ENCODE data around the gene C1GALT1. TPM values are rescaled to one million over a fixed set of nuclear protein-coding genes. Genes with fewer than 3 reads are reported as not detected.

The C1GALT1 gene
- total RNA-seq, 1 donor = 90.0 TPM

DNA sequence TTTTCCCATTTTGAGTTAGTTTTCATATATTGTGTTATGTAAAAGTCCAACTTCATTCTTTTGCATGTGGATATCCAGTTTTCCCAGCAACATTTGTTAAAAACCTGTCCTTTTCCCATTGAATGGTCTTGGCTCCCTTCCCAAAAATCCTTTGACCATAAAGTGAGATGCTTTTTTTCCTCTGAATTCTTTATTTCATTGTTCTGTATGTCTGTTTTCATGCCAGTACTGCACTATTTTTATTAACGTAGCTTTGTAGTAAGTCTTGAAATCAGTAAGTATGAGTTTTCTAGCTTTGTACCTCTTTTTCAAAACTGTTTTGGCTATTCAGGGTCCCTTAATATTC is 20.0 kb downstream of the C1GALT1 start:
- no peak overlapping the region for H3K4me3 ChIP-seq (ENCODE audit: low read depth, low read length)
- TF ChIP-seq, protein P1, sequence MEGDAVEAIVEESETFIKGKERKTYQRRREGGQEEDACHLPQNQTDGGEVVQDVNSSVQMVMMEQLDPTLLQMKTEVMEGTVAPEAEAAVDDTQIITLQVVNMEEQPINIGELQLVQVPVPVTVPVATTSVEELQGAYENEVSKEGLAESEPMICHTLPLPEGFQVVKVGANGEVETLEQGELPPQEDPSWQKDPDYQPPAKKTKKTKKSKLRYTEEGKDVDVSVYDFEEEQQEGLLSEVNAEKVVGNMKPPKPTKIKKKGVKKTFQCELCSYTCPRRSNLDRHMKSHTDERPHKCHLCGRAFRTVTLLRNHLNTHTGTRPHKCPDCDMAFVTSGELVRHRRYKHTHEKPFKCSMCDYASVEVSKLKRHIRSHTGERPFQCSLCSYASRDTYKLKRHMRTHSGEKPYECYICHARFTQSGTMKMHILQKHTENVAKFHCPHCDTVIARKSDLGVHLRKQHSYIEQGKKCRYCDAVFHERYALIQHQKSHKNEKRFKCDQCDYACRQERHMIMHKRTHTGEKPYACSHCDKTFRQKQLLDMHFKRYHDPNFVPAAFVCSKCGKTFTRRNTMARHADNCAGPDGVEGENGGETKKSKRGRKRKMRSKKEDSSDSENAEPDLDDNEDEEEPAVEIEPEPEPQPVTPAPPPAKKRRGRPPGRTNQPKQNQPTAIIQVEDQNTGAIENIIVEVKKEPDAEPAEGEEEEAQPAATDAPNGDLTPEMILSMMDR (IDR thresholded peaks at IDR 0.05; ENCODE audit: insufficient read depth, low read length) = no peak
- DNase-seq (ENCODE audit: low read depth) = peak; percentile 45

DNA sequence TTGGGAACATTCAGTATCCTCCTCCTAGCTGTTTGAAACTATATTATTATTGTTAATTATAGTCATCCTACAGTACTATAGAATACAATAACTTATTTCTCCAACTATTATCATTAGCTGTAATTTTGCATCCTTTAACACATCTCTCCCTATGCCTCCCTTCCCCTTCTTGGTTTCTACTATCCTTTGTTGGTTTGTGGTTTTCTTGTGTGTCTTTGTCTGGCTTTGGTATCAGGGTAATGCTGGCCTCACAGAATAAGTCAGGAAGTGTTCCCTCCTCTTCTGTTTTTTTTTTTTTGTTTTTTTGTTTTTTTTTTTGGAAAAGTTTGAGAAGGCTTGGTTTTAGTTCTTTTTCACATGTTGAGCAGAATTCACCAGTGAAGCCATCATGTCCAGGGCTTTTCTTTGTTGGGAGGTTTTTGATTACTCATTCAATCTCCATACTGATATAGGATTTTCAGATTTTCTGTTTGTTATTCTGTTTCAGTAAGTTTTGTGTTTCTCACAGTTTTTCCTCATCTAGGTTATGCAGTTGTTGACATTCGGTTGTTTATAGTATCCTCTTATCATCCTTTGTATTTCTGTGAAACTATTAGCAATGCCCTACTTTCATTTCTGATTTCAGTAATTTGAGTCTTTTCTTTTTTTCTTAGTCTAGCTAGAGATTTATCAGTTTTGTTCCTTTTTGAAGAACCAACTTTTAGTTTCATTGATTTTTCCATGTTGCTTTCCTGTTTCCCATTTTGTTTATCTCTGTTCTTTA is 21.6 kb downstream of the C1GALT1 start:
- DNase-seq (ENCODE audit: low read depth) = no peak
- H3K4me3 ChIP-seq (ENCODE audit: low read depth, low read length) = no peak overlapping the region

DNA sequence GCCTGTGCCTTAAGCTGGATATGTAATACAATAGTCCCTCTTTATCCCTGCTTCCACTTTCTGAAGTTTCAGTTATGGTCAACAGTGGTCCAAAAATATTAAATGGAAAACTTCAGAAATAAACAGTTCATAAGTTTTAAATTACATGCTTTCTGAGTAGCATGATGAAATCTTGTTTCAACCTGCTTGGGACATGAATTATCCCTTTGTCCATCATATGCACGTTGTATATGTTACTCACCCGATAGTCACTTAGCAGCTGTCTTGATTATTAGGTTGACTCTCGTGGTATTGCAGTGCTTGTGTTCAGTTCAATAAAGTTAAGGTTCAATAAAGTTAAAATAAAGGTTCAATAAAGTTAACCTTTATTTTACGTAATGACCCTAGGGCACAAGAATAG is 25.5 kb downstream of the C1GALT1 start:
- H3K4me3 ChIP-seq (ENCODE audit: low read depth, low read length) = no peak overlapping the region
- TF ChIP-seq, protein P1 (IDR thresholded peaks at IDR 0.05; ENCODE audit: insufficient read depth, low read length) = no peak
- DNase-seq (ENCODE audit: low read depth) = no peak

More for the DNA sequence above, 21.6 kb downstream of the C1GALT1 start:
- TF ChIP-seq, protein P1 (IDR thresholded peaks at IDR 0.05; ENCODE audit: insufficient read depth, low read length) = no peak

DNA sequence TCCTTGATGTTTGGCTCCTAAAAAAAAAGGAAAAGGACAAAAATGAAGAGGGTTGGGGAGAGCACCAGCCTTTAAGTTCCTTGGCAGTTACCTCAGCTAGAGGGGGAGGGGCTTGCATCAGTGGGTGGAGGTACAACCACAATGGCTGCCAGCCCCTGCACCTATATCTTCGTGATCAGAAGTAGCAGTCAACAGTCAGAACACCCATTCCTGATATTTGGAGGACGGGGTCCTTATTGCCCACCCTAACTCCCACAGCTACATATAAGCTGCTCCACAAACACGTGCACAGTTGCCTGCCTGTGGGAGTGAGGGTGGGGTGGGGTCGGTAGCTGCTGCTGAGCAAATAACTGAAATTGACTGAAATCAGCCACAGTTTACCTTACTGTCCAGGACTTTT is 26.2 kb downstream of the C1GALT1 start:
- DNase-seq (ENCODE audit: low read depth) = no peak
- TF ChIP-seq, protein P1 (IDR thresholded peaks at IDR 0.05; ENCODE audit: insufficient read depth, low read length) = no peak
- H3K4me3 ChIP-seq (ENCODE audit: low read depth, low read length) = no peak overlapping the region

DNA sequence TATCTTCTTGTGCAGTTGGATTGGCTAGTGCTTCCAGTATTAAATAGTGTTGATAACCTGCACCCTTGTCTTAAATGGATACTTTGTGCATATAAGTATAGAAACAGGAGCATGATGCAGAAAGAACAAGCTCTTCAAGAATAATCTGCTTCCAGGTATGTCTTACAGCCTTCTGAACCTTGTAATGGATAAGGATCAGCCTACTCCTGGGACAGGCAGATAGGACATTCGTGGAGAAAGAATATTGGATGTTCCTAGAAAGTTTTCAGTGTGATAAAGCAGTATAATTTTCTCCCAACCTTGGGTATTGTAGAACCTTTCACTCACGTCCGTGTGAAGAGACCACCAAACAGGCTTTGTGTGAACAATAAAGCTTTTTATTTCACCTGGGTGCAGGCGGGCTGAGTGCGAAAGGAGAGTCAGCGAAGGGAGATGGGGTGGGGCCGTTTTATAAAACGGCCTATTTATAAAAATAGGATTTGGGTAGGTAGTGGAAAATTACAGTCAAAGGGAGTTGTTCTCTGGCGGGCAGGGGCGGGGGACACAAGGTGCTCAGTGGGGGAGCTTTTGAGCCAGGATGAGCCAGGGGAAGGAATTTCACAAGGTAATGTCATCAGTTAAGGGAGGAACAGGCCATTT is 27.2 kb downstream of the C1GALT1 start:
- no peak overlapping the region for H3K4me3 ChIP-seq (ENCODE audit: low read depth, low read length)
- DNase-seq (ENCODE audit: low read depth) = no peak
- TF ChIP-seq, protein P1 (IDR thresholded peaks at IDR 0.05; ENCODE audit: insufficient read depth, low read length) = no peak

DNA sequence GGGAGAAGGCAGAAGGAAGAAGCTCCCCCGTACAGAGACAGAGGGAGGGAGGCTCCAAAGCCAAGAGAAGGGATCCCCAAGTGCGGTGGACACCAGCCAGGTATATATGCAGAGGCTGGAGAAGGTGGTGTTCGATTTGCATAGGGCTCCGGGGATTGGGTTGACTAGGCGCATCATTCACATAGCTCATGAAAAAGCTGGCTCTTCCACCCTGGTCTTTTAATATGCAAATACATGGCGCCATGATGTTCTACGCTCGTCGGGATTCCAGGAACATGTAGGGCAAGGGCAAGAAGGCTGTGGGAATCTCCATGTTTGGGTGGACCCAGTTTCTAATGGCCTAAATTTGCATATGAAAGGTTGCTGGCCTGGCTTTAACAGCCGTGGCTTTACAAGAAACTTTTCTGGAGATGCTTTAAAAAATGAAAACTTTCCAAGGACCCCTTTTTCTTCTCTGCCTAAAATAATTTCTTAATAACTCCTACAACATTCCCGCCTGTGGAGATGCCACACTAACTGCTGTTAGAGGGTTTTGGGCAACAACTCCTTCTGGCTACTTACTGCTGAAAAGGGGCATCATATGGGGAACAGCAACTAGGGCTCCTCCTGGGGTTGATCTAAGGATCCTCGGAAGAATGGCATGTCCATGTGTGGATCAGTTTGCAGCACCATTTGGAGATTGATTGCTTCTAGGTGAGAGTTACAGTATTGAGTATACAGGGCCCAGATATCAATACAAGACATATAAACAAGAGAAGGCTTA is 28.3 kb downstream of the C1GALT1 start:
- DNase-seq (ENCODE audit: low read depth) = no peak
- H3K4me3 ChIP-seq (ENCODE audit: low read depth, low read length) = no peak overlapping the region
- TF ChIP-seq, protein P1 (IDR thresholded peaks at IDR 0.05; ENCODE audit: insufficient read depth, low read length) = no peak
